Sigmoid colon (tissue), 7 donors: Measurements from ENCODE around the gene ASF1B. TPM values are rescaled to one million over a fixed set of nuclear protein-coding genes. Genes with fewer than 3 reads are reported as not detected.
"Not testable (repeated sequence)": the region's sequence is repeated elsewhere in the genome, so short reads cannot be mapped to it uniquely, and the experiment has no call there.

Source experiments
- DNase-seq: peaks from one replicate; pipeline ENCODE4 v3.0.0-alpha.2; 2019
- H3K27ac ChIP-seq, 4 donors: fragments of 200-600 bp; sonication (generic); one replicate each; pipeline ENCODE4 v1.5.1; 2016 to 2019; ENCODE audit warnings: mild to moderate bottlenecking in 1 of 4
- H3K27me3 ChIP-seq, 3 donors: fragments of 200-600 bp; sonication (generic); one replicate each; pipeline ENCODE4 v1.5.1; 2019; ENCODE audit warnings: mild to moderate bottlenecking in 1 of 3
- H3K36me3 ChIP-seq, 4 donors: fragments of 200-600 bp; sonication (generic); one replicate each; pipeline ENCODE4 v1.5.1; 2016 to 2019
- H3K4me1 ChIP-seq, 4 donors: fragments of 200-600 bp; sonication (generic); one replicate each; pipeline ENCODE4 v1.5.1; 2017 to 2019
- H3K4me3 ChIP-seq, 4 donors: fragments of 200-600 bp; sonication (generic); one replicate each; pipeline ENCODE4 v1.5.1; 2017 to 2019; ENCODE audit warnings: mild to moderate bottlenecking in 2 of 4, moderate library complexity in 1 of 4
- H3K9me3 ChIP-seq, 4 donors: fragments of 200-600 bp in 3 of 4; sonication (generic) in 3 of 4; one replicate each; pipeline versions ENCODE4 v1.5.1 to v1.6.1; 2013 to 2019
- EP300 ChIP-seq, 4 donors: sonication (generic); formaldehyde crosslinking; IDR thresholded peaks; one replicate each; pipeline ENCODE4 v1.6.1; 2017; ENCODE audit warnings: antibody characterized with exemption in 4 of 4
- POLR2A ChIP-seq, 2 donors: fragments of 450-650 bp; IDR thresholded peaks; one replicate each; pipeline ENCODE4 v1.6.1; 2016; ENCODE audit warnings: antibody characterized with exemption in 2 of 2, mild to moderate bottlenecking in 2 of 2, moderate library complexity in 2 of 2
- POLR2AphosphoS5 ChIP-seq, 4 donors: sonication (generic); formaldehyde crosslinking; IDR thresholded peaks; one replicate each; pipeline ENCODE4 v1.6.1; 2017; ENCODE audit warnings: antibody characterized with exemption in 4 of 4
- WGBS, 2 donors: extraction: QIAGEN DNeasy Blood & Tissue Kit; methylation state at CpG; one replicate each; pipeline ENCODE4 v1.1.7; 2013; 5-methylcytosine and 5-hydroxymethylcytosine counted together
- intact Hi-C: fragments of 100-400 bp; cut with DNase I; formaldehyde crosslinking; loops from one replicate; pipeline ENCODE4 v1.15.1; 2023
- polyA plus RNA-seq, 3 donors: library from polyadenylated mRNA; stranded (reverse); fragments of 200-250 nt; gene quantifications; one replicate each; pipeline ENCODE4 v1.2.3, GENCODE V29; 2013
- total RNA-seq, 4 donors: library from RNA; depleted of rRNA; stranded (reverse); fragments of >200 nt; gene quantifications; one replicate each; pipeline ENCODE4 v1.1.0, GENCODE V29; 2016
- TF ChIP-seq, protein P1 (sequence below), 4 experiments: fragments of 450-650 bp in 3 of 4; fragments of 200-600 bp in 1 of 4; IDR thresholded peaks; one replicate each; pipeline ENCODE4 v1.5.1; 2016 to 2019; ENCODE audit warnings: antibody characterized with exemption in 4 of 4, mild to moderate bottlenecking in 3 of 4, moderate library complexity in 2 of 4
- donor health status: healthy with polysubstance abuse.
- donor health status: Bipolar disorder and iron deficiency.
- donor health status: healthy.

The ASF1B gene
- total and polyA plus RNA-seq, 7 donors = 1.1 to 26.9 (median 2.8) TPM; not detected in 1

DNA sequence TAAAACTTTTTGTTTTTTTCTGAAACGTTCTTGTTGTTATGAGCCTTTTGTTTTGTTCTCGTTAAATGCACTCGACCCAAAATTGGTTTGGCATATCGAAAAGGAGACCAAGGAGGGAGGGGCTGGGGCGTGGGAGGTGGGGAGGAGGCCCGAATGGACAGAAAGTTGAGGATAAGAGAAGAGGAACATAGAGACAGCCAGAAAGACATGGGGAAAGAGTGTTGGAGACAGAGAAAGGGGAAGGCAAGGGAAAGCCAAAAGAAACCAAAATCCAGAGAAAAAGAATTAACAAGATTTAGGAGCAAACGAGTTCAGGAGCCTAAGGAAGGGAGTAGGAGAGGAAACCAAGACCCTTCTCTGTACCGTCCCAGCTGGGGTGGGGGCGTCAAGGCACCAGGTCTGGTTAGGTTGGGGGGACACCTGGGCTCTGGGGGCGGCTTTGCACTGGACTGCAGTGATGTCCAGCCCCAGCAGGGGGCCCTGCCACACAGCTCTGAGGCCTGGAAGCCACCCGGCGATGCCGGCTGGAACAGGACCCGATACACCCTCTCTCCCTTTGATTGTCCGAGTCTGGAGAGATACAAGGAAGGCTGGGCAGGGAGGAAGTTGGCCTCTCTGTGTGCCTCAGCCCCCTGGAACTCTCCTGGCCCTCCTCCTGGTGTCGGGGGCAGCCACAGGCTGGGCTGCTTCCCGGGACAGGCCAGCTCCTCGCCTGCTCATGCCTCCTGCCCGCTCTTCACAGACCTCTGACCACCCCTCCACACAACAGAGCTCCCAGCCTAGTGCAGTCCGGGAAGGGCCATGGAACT lies 11.6 kb upstream of the ASF1B start:
- TF ChIP-seq, protein P1, sequence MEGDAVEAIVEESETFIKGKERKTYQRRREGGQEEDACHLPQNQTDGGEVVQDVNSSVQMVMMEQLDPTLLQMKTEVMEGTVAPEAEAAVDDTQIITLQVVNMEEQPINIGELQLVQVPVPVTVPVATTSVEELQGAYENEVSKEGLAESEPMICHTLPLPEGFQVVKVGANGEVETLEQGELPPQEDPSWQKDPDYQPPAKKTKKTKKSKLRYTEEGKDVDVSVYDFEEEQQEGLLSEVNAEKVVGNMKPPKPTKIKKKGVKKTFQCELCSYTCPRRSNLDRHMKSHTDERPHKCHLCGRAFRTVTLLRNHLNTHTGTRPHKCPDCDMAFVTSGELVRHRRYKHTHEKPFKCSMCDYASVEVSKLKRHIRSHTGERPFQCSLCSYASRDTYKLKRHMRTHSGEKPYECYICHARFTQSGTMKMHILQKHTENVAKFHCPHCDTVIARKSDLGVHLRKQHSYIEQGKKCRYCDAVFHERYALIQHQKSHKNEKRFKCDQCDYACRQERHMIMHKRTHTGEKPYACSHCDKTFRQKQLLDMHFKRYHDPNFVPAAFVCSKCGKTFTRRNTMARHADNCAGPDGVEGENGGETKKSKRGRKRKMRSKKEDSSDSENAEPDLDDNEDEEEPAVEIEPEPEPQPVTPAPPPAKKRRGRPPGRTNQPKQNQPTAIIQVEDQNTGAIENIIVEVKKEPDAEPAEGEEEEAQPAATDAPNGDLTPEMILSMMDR (IDR thresholded peaks at IDR 0.05) = peak; percentile 86 to 96 (median 88)
- peak in 2 of 4 donors; percentile 40 to 41 for TF ChIP-seq POLR2AphosphoS5 (IDR thresholded peaks at IDR 0.05)
- TF ChIP-seq POLR2A (IDR thresholded peaks at IDR 0.05) = no peak
- no peak for TF ChIP-seq EP300 (IDR thresholded peaks at IDR 0.05)
- Histone ChIP-seq H3K4me1 (peaks cover 0 to 36% (median 33%) of the 10 kb centered on the region in 4 donors), H3K27ac (peak overlapping the region; percentile 73 to 79 (median 76)), H3K9me3 (no peaks in the 10 kb centered on the region), H3K27me3 (no peaks in the 10 kb centered on the region), H3K4me3 (no peak overlapping the region), H3K36me3 (peaks cover 0 to 23% (median 9%) of the 10 kb centered on the region in 4 donors)
- DNase-seq = peak; percentile 91
- 29 to 46% methylated on average over 20 of the region's 20 CpGs for WGBS, 2 donors
- intact Hi-C loops = loop anchor here (2.0 to 5.0 kb wide), 3 partner anchors 59 to 201 kb away; partner anchors contain the start of gene ADGRL1

DNA sequence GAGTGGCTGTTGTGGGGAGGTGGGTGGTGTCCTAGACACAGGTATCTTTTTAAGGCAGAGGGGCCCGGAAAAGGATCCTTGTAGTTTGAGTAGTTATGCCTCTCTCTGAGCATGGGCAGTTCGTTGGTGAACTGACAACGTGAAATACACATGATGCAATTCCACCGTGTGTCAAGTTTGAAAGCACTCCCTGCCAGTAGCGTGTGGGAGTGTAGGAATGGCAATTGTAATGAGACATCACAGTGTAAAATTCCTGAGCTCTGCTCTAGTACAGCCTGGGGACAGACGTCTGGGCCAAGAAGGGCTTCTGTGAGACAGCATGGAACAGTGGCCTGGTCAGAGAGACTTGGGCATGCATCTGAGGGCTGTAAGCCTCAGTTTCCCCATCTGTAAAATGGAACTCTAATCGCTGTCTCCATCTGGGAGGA lies 10.4 kb upstream of the ASF1B start:
- Histone ChIP-seq H3K4me1 (peaks cover 0 to 36% (median 33%) of the 10 kb centered on the region in 4 donors), H3K27ac (no peak overlapping the region), H3K4me3 (no peak overlapping the region), H3K36me3 (peaks cover 0 to 11% (median 1%) of the 10 kb centered on the region in 4 donors), H3K9me3 (no peaks in the 10 kb centered on the region), H3K27me3 (no peaks in the 10 kb centered on the region)
- intact Hi-C loops = loop anchor here (5.0 kb wide), 1 partner anchor 140 kb away; no protein-coding TSS in a partner anchor
- DNase-seq = no peak
- TF ChIP-seq, protein P1 (IDR thresholded peaks at IDR 0.05) = no peak
- TF ChIP-seq EP300 (IDR thresholded peaks at IDR 0.05) (no peak), POLR2AphosphoS5 (IDR thresholded peaks at IDR 0.05) (no peak), POLR2A (IDR thresholded peaks at IDR 0.05) (no peak)
- 76% methylated on average over 7 of the region's 7 CpGs for WGBS, 2 donors

DNA sequence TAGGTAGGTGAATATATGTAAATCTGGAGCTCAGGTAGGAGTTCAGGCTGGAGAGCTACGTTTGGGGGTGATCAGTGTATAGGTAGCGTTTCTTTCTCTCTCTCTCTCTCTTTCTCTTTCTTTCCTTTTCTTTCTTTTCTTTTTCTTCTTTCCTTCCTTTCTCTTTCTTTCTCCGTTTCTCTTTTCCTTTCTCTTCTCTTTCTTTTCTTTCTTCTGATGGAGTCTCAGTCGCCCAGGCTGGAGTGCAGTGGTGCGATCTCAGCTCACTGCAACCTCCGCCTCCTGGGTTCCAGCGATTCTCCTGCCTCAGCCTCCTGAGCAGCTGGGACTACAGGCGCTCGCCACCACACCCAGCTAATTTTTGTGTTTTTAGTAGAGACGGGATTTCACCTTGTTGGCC lies 9.8 kb upstream of the ASF1B start:
- intact Hi-C loops = loop anchor here (5.0 kb wide), 1 partner anchor 141 kb away; no protein-coding TSS in a partner anchor
- H3K9me3 ChIP-seq, H3K36me3 ChIP-seq, DNase-seq, H3K27me3 ChIP-seq, H3K27ac ChIP-seq, H3K4me3 ChIP-seq: not testable (repeated sequence)
- peaks cover 0 to 35% (median 33%) of the 10 kb centered on the region in 4 donors for H3K4me1 ChIP-seq
- WGBS, 2 donors = 92 to 93% methylated on average over 10 of the region's 10 CpGs

DNA sequence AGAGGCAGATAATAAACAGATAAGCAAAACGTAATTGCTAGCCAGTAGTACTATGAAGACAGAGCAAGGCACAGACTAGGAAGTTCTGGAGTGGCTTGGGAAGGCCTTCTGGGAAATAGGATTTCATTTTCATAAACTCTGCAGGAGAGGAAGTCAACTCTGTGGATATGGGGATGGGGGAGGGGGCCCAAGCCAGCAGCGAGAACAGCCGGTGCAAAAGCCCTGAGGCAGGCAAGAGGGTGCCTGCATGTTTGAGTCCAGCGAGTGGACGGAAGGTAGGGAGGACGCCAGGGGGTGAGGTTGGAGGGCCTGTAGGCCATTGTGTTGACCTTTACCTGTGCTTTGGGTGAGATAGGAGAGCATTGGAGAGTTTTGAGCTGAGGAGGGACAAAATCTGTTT lies 9.0 kb upstream of the ASF1B start:
- intact Hi-C loops = loop anchor here (5.0 kb wide), 1 partner anchor 142 kb away; no protein-coding TSS in a partner anchor
- no peaks in the 10 kb centered on the region for H3K9me3 ChIP-seq
- H3K4me1 ChIP-seq = peaks cover 0 to 28% (median 27%) of the 10 kb centered on the region in 4 donors
- H3K27ac ChIP-seq = no peak overlapping the region
- H3K4me3 ChIP-seq = no peak overlapping the region
- WGBS, 2 donors = 90% methylated on average over 6 of the region's 6 CpGs
- DNase-seq = no peak
- H3K36me3 ChIP-seq = no peaks in the 10 kb centered on the region
- H3K27me3 ChIP-seq = no peaks in the 10 kb centered on the region
- no peak for TF ChIP-seq POLR2A (IDR thresholded peaks at IDR 0.05)
- TF ChIP-seq, protein P1 (IDR thresholded peaks at IDR 0.05) = no peak
- TF ChIP-seq POLR2AphosphoS5 (IDR thresholded peaks at IDR 0.05) = no peak
- TF ChIP-seq EP300 (IDR thresholded peaks at IDR 0.05) = no peak
